Measurements from ENCODE around the gene RTN4RL2. TPM values are rescaled to one million over a fixed set of nuclear protein-coding genes. Genes with fewer than 3 reads are reported as not detected.

Gene RTN4RL2
- total RNA-seq, 1 donor = 0.36 TPM

DNA sequence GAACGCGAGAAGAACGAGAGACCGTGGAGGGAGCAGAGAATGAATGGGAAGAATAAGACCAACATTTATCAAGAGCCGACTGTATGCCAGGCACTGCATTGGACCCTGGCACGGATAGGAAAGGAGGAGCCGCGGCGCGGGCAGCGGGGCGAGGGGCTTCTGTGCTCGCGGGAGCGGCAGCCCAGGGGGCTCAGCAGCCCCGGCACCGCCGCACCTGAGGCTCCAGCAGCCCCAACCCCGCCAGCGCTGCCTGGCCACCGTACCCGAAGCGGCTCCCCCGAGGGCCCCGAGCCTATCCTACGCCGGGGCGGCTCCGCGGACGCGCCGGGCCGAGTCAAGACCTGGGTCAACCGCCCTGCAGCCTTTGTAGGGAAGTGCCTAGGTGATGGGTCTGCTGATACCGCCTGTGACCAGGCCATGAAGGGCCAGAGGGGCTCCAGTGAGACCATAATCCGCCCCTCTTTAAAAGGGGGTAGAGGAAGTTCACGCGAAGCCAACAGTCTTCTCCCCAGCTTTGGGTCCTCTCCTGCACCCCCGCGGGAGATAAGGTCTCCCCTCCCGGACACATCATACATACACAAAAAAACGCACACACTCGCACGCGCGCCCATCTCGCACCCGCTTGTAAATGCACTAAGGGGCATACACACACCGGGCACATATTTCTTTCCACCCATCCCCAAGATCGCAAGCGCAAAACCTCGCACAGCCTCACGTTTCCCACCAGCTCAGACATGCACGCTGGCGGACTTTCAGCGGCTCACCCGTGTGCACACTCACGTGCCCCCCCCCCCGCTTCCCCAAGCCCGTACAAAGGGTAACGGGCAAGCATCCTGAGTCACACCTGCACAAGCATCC, 935 bp upstream of the RTN4RL2 start:
- DNase-seq (ENCODE audit: insufficient read length, low spot score, missing footprints) = peak; percentile 87
- peak overlapping the region; percentile 49 for H2AFZ ChIP-seq (ENCODE audit: low read length)
- no peaks in the 10 kb centered on the region for H3K79me2 ChIP-seq (ENCODE audit: insufficient read depth, low read length)
- TF ChIP-seq CTCF (IDR thresholded peaks at IDR 0.05; ENCODE audit: extremely low read depth, low read depth, low read length) = no peak
- no peaks in the 10 kb centered on the region for H3K36me3 ChIP-seq (ENCODE audit: insufficient read depth, low read length)
- peak overlapping the region; percentile 77 for H3K4me2 ChIP-seq (ENCODE audit: insufficient read depth, low read length)
- H3K27me3 ChIP-seq (ENCODE audit: insufficient read depth, low read length) = peaks cover 45% of the 10 kb centered on the region
- peaks cover 8% of the 10 kb centered on the region for H3K4me1 ChIP-seq (ENCODE audit: insufficient read depth, low read length)
- no peaks in the 10 kb centered on the region for H3K9me3 ChIP-seq (ENCODE audit: low read depth, low read length)
- no peaks in the 10 kb centered on the region for H4K20me1 ChIP-seq (ENCODE audit: insufficient read depth, low read length)
- peak overlapping the region; percentile 60 for H3K4me3 ChIP-seq (ENCODE audit: insufficient read depth, low read length)
- H3K27ac ChIP-seq (ENCODE audit: low read depth, low read length) = no peak overlapping the region

DNA sequence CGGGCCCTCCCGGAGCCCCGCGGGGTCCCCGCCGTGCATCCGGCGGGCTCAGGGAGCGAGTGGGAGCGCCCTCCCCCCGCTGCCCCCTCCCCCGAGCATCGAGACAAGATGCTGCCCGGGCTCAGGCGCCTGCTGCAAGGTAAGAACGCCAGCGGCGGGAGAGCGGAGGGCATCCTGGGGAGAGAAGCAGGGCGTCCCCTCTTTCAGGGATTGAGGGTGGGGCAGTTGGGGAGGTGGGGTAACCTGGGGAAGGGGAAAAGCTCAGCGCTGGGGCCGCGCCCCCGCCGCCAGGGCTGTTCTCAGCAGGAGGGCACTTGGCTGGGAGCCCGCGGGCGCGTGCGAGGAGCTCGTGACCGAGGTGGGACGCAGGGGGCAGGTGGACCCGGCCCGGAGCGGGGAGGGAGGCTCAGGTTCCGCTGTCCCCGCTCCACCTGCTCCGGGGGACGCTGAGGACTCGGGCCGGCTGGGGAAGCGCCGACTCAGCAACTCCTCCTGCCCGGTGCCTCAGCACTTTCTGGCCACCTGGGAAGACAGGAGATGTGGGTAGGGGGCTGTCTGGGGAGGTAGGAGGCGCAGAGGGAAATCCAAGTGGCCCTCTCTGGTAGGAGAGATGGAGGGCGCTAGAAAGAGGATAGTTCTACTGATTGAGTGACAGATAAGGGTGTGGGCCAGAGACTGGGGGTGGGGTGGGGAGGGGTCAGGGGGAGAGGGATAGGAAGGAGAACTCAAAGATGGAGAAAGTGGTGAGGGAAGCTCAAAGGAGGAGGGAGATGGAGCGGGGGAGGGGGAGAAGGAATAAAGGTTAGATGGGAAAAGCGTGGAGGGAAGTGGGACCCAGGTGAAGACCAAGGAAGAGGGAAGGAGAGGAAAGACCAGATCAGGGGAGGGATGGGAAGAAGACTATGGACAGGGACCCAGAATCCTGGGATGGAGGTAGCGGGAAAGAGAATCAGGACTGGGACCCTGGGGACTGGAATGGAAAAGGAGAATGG, 726 bp downstream of the RTN4RL2 start:
- H2AFZ ChIP-seq (ENCODE audit: low read length) = no peak overlapping the region
- H3K4me2 ChIP-seq (ENCODE audit: insufficient read depth, low read length) = no peak overlapping the region
- no peak overlapping the region for H3K4me3 ChIP-seq (ENCODE audit: insufficient read depth, low read length)

DNA sequence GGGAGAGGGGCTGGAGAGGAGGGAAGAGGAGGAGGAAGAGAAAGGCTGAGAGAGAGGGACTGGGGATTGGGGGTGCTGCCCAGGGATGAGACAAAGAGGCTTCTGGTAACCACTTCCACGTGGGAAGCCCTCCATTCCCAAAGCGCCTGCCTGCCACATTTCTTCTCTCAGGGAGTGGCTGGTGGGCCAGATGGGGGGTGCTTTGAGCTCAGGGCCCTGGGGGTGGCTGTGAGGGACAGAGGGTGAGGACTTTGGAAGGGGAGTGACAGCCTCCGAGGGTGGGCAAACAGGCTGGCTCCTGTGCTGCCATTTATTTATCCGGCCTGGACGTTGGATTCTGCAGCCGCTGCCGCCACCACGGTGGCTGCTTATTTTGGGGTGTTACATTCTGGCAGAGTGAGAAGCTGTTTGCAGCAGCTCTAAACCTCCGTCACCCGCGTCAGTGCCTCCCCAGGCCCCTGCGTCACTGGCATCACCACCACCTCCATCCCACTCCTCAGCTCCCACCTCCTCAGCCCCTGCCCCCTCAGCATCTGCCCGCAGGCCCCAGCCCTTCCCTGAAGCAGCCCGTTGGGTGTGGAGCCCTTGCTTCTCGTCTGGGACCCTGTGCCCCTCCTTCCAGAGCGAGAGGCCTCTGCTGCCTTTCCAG, 1.6 kb downstream of the RTN4RL2 start:
- H3K4me3 ChIP-seq (ENCODE audit: insufficient read depth, low read length) = no peak overlapping the region
- H3K4me2 ChIP-seq (ENCODE audit: insufficient read depth, low read length) = no peak overlapping the region
- no peaks in the 10 kb centered on the region for H3K79me2 ChIP-seq (ENCODE audit: insufficient read depth, low read length)
- H3K4me1 ChIP-seq (ENCODE audit: insufficient read depth, low read length) = peaks cover 8% of the 10 kb centered on the region
- H2AFZ ChIP-seq (ENCODE audit: low read length) = no peak overlapping the region
- no peaks in the 10 kb centered on the region for H4K20me1 ChIP-seq (ENCODE audit: insufficient read depth, low read length)
- no peak for TF ChIP-seq CTCF (IDR thresholded peaks at IDR 0.05; ENCODE audit: extremely low read depth, low read depth, low read length)
- peak; percentile 79 for DNase-seq (ENCODE audit: insufficient read length, low spot score, missing footprints)
- H3K36me3 ChIP-seq (ENCODE audit: insufficient read depth, low read length) = no peaks in the 10 kb centered on the region
- H3K9me3 ChIP-seq (ENCODE audit: low read depth, low read length) = no peaks in the 10 kb centered on the region
- H3K27ac ChIP-seq (ENCODE audit: low read depth, low read length) = no peak overlapping the region
- peaks cover 45% of the 10 kb centered on the region for H3K27me3 ChIP-seq (ENCODE audit: insufficient read depth, low read length)

More for the DNA sequence above, 726 bp downstream of the RTN4RL2 start:
- no peaks in the 10 kb centered on the region for H3K36me3 ChIP-seq (ENCODE audit: insufficient read depth, low read length)
- H3K9me3 ChIP-seq (ENCODE audit: low read depth, low read length) = no peaks in the 10 kb centered on the region
- H3K27me3 ChIP-seq (ENCODE audit: insufficient read depth, low read length) = peaks cover 45% of the 10 kb centered on the region
- peak; percentile 77 for DNase-seq (ENCODE audit: insufficient read length, low spot score, missing footprints)
- H3K79me2 ChIP-seq (ENCODE audit: insufficient read depth, low read length) = no peaks in the 10 kb centered on the region
- no peak overlapping the region for H3K27ac ChIP-seq (ENCODE audit: low read depth, low read length)
- no peak for TF ChIP-seq CTCF (IDR thresholded peaks at IDR 0.05; ENCODE audit: extremely low read depth, low read depth, low read length)
- H4K20me1 ChIP-seq (ENCODE audit: insufficient read depth, low read length) = no peaks in the 10 kb centered on the region
- H3K4me1 ChIP-seq (ENCODE audit: insufficient read depth, low read length) = peaks cover 8% of the 10 kb centered on the region
